GM18520 (cell line): ENCODE results near the gene CCL13.

Source experiments
- ATAC-seq: cut with Tn5 transposase; IDR thresholded peaks from one replicate; pipeline ENCODE4 v1.9.1; 2021; ENCODE audit not compliant: unreplicated experiment

Gene CCL13

GRCh38 chr17:34361478-34362061 lies 5.3 kb downstream of the CCL13 start:
- peak; percentile 77 for ATAC-seq

GRCh38 chr17:34363183-34363661 lies 6.9 kb downstream of the CCL13 start, which contains the start of gene CCL1:
CCL1 (minus strand) TSS chr17:34363233; CDS start chr17:34363161, 72 bp downstream.
- ATAC-seq, result no peak

GRCh38 chr17:34364751-34365150 lies 8.5 kb downstream of the CCL13 start:
- no peak for ATAC-seq

GRCh38 chr17:34365340-34365739 lies 9.1 kb downstream of the CCL13 start:
- no peak for ATAC-seq

- ATAC-seq, result no peak
Observed at GRCh38 chr17:34366010-34366409, 9.7 kb downstream of the CCL13 start.

- ATAC-seq, result no peak
Observed at GRCh38 chr17:34366529-34367107, 10.3 kb downstream of the CCL13 start.

GRCh38 chr17:34367486-34368195 lies 11.4 kb downstream of the CCL13 start:
- ATAC-seq, result no peak

- no peak for ATAC-seq
Observed at GRCh38 chr17:34368196-34368945, 12.1 kb downstream of the CCL13 start.

- ATAC-seq, result no peak
Observed at GRCh38 chr17:34368946-34369500, 12.7 kb downstream of the CCL13 start.

- ATAC-seq, result no peak
Observed at GRCh38 chr17:34369571-34369970, 13.3 kb downstream of the CCL13 start.

- ATAC-seq, result no peak
Observed at GRCh38 chr17:34370376-34370996, 14.2 kb downstream of the CCL13 start.

GRCh38 chr17:34370997-34371395 lies 14.7 kb downstream of the CCL13 start:
- peak; percentile 52 for ATAC-seq

- ATAC-seq, result no peak
Observed at GRCh38 chr17:34371405-34372100, 15.3 kb downstream of the CCL13 start.

- no peak for ATAC-seq
Observed at GRCh38 chr17:34374457-34374856, 18.2 kb downstream of the CCL13 start.

GRCh38 chr17:34375426-34375997 lies 19.2 kb downstream of the CCL13 start:
- no peak for ATAC-seq

GRCh38 chr17:34377078-34377823 lies 21.0 kb downstream of the CCL13 start:
- peak; percentile 44 for ATAC-seq

- ATAC-seq, result peak; percentile 51
Observed at GRCh38 chr17:34378664-34379101, 22.4 kb downstream of the CCL13 start.

- ATAC-seq, result no peak
Observed at GRCh38 chr17:34379868-34380267, 23.6 kb downstream of the CCL13 start.

GRCh38 chr17:34382621-34383124 lies 26.4 kb downstream of the CCL13 start:
- ATAC-seq, result no peak
